HUES64 (cell line): ENCODE data around the gene KLK2.

Source experiments
- H3K27ac ChIP-seq: 2 replicates; pipeline ENCODE4 v1.7.0; 2013; ENCODE audit warnings: low read depth, low read length, inconsistent platforms
- H3K27me3 ChIP-seq: 2 replicates; pipeline ENCODE4 v1.6.1; 2013; ENCODE audit warnings: mild to moderate bottlenecking, low read length; ENCODE audit not compliant: insufficient read depth
- H3K36me3 ChIP-seq: 2 replicates; pipeline ENCODE4 v1.6.1; 2013; ENCODE audit warnings: mild to moderate bottlenecking, low read length; ENCODE audit not compliant: insufficient read depth
- H3K4me1 ChIP-seq: 2 replicates; pipeline ENCODE4 v1.6.1; 2013; ENCODE audit warnings: mild to moderate bottlenecking, low read length, moderate library complexity; ENCODE audit not compliant: insufficient read depth
- H3K4me3 ChIP-seq: 2 replicates; pipeline ENCODE4 v1.5.1; 2013; ENCODE audit warnings: mild to moderate bottlenecking, low read length, moderate library complexity
- H3K9ac ChIP-seq: 2 replicates; pipeline ENCODE4 v1.6.1; 2013; ENCODE audit warnings: mild to moderate bottlenecking, low read depth, low read length
- H3K9me3 ChIP-seq: 2 replicates; pipeline ENCODE4 v1.6.1; 2013; ENCODE audit warnings: low read depth, low read length; ENCODE audit not compliant: insufficient read depth
- WGBS: fragments of 150-250, 120-280 bp; methylation state at CpG from one replicate; pipeline ENCODE4 v1.1.7; 2013; ENCODE audit warnings: missing lambda C conversion rate; 5-methylcytosine and 5-hydroxymethylcytosine counted together

Gene KLK2

DNA sequence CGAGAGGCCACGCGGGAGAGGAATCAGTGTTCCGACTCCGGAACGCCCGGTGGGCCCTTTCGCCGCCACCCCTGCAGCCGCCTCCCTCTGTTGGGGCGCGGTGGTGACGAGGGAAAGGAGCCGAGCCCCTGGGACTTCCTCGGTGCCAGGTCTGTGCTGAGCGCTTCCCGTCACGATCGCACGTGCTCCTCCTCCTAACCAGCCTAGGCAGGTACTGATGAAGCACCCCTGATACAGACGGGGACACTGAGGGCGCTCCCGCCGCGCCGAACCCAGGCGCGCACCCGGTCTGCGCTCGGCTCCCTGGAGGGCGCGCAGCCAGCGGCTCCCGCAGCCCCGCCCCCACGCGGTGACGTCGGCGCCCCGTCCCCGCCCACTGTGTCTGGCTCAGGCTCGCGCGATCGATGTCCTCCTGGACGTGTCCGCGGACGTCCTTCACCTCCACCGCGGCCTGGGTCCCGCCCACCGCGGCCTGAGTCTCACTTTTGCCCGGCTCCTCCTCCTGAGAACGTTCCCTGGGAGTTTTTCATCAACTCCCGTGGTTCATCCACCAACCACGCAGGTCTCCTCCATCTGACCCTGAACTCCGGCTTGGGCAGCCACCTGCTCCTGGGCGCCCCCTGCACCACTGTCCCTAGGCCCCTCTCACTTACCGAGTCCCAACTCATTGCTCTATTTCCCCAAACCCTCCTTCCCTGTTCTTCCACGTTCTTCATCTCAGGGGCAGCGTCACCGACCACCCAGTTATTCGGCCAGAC lies 37.3 kb upstream of the KLK2 start:
- peak overlapping the region; percentile 75 for H3K4me3 ChIP-seq
- H3K9ac ChIP-seq, result peak overlapping the region; percentile 56
- no peaks in the 10 kb centered on the region for H3K36me3 ChIP-seq
- H3K4me1 ChIP-seq, result no peaks in the 10 kb centered on the region
- WGBS, result 7% methylated on average over 67 of the region's 67 CpGs
- H3K9me3 ChIP-seq, result no peaks in the 10 kb centered on the region
- peaks cover 36% of the 10 kb centered on the region for H3K27me3 ChIP-seq
- H3K27ac ChIP-seq, result no peak overlapping the region

GRCh38 chr19:50836543-50837195 lies 36.6 kb upstream of the KLK2 start:
- H3K9ac ChIP-seq, result no peak overlapping the region; the same call in 1 of the 2 replicates
- no peaks in the 10 kb centered on the region for H3K36me3 ChIP-seq
- H3K4me1 ChIP-seq, result no peaks in the 10 kb centered on the region
- 66% methylated on average over 19 of the region's 19 CpGs for WGBS
- no peaks in the 10 kb centered on the region for H3K9me3 ChIP-seq
- H3K4me3 ChIP-seq, result peak overlapping the region; percentile 75; the same call in 1 of the 2 replicates
- H3K27me3 ChIP-seq, result peaks cover 39% of the 10 kb centered on the region
- no peak overlapping the region for H3K27ac ChIP-seq

- H3K27me3 ChIP-seq, result peaks cover 45% of the 10 kb centered on the region
- H3K4me3 ChIP-seq, result no peak overlapping the region
- no peaks in the 10 kb centered on the region for H3K4me1 ChIP-seq
- 90% methylated on average over 10 of the region's 10 CpGs for WGBS
- H3K36me3 ChIP-seq, result no peaks in the 10 kb centered on the region
- H3K9ac ChIP-seq, result no peak overlapping the region
- H3K27ac ChIP-seq, result no peak overlapping the region
- no peaks in the 10 kb centered on the region for H3K9me3 ChIP-seq
Measured at GRCh38 chr19:50837300-50837699, 35.9 kb upstream of the KLK2 start.

- Histone ChIP-seq H3K27ac (no peak overlapping the region), H3K36me3 (no peaks in the 10 kb centered on the region), H3K9ac (no peak overlapping the region), H3K27me3 (peaks cover 45% of the 10 kb centered on the region), H3K4me1 (no peaks in the 10 kb centered on the region), H3K4me3 (no peak overlapping the region), H3K9me3 (no peaks in the 10 kb centered on the region)
- 24% methylated on average over 6 of the region's 6 CpGs for WGBS
Measured at GRCh38 chr19:50838239-50838638, 35.0 kb upstream of the KLK2 start.

DNA sequence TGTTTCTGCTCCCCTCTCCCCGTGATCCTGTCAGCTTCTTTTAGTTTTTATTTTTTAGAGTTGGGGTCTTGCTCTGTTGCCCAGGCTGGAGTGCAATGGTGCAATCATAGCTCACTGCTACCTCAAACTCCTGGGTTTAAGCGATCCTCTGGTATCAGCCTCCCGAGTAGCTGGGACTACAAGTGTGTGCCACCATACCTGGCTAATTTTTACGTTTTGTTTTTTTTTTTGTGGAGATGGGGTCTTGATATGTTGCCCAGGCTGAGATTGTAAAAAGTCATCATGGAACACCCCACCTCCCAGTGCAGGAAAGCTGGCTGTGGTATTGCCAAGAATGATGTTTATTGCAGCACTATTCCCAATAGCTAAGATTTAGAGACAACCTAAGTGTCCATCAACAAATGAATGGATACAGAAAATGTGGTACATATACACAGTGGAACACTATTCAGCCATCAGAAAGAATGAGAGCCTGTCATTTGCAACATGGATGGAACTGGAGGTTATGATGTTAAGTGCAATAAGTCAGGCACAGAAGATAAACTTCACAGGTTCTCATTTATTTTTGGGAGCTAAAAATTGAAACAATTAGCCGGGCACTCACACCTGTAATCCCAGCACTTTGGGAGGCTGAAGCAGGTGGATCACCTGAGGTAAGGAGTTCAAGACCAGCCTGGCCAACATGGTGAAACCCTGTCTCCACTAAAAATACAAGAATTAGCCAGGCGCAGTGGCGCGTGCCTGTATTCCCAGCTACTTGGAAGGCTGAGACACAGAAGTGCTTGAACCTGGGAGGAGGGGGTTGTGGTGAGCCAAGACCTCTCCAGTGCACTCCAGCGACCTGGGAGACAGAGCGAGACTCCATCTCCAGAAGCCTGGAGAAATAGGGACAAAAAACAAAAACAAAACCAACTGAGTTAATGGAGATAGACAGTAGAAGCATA lies 33.3 kb upstream of the KLK2 start:
- WGBS, result 70% methylated on average over 9 of the region's 10 CpGs
- Histone ChIP-seq H3K4me3 (no peak overlapping the region), H3K9me3 (no peaks in the 10 kb centered on the region), H3K27ac (no peak overlapping the region), H3K4me1 (no peaks in the 10 kb centered on the region), H3K36me3 (no peaks in the 10 kb centered on the region), H3K27me3 (peaks cover 51% of the 10 kb centered on the region), H3K9ac (no peak overlapping the region)

- no peak overlapping the region for H3K9ac ChIP-seq
- no peaks in the 10 kb centered on the region for H3K36me3 ChIP-seq
- H3K4me1 ChIP-seq, result no peaks in the 10 kb centered on the region
- WGBS, result 82% methylated on average over 4 of the region's 6 CpGs
- peaks cover 29% of the 10 kb centered on the region for H3K27me3 ChIP-seq
- H3K9me3 ChIP-seq, result no peaks in the 10 kb centered on the region
- H3K27ac ChIP-seq, result no peak overlapping the region
- no peak overlapping the region for H3K4me3 ChIP-seq
Measured at GRCh38 chr19:50842130-50842529, 31.1 kb upstream of the KLK2 start.

GRCh38 chr19:50843205-50843604 lies 30.0 kb upstream of the KLK2 start:
- WGBS, result 100% methylated on average over 2 of the region's 2 CpGs
- Histone ChIP-seq H3K36me3 (no peaks in the 10 kb centered on the region), H3K27me3 (peaks cover 25% of the 10 kb centered on the region), H3K4me1 (no peaks in the 10 kb centered on the region), H3K9ac (no peak overlapping the region), H3K27ac (no peak overlapping the region), H3K4me3 (no peak overlapping the region), H3K9me3 (no peaks in the 10 kb centered on the region)

DNA sequence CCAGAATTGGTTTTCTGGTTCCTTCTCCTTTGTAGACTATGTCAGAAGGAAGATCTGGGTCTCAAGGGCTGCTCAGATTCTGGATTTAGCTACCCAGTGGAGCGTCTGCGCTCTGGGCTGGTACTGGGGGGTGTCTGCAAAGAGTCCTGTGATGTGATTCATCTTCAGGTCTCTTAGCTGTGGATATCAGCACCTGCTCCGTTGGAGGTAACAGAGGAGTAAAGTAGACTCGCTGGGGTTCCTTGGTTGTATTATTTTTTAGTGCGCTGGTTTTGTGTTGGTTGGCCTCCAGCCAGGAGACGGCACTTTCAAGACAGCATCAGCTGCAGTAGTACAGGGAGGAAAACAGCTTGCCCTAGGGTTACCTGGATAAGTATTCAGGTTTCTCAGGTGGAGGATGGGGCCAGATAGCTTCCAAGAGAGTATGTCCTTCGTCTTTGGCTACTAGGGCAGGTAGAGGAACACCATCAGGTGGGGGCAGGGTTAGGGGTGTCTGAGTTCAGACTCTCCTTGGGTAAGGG lies 29.5 kb upstream of the KLK2 start:
- Histone ChIP-seq H3K27me3 (peaks cover 25% of the 10 kb centered on the region), H3K4me3 (no peak overlapping the region), H3K4me1 (no peaks in the 10 kb centered on the region), H3K9me3 (no peaks in the 10 kb centered on the region), H3K36me3 (no peaks in the 10 kb centered on the region), H3K9ac (no peak overlapping the region), H3K27ac (no peak overlapping the region)
- 66% methylated on average over 7 of the region's 7 CpGs for WGBS

- H3K27me3 ChIP-seq, result peaks cover 25% of the 10 kb centered on the region
- H3K36me3 ChIP-seq, result no peaks in the 10 kb centered on the region
- 35% methylated on average over 8 of the region's 8 CpGs for WGBS
- H3K27ac ChIP-seq, result no peak overlapping the region
- no peaks in the 10 kb centered on the region for H3K9me3 ChIP-seq
- no peak overlapping the region for H3K4me3 ChIP-seq
- H3K4me1 ChIP-seq, result no peaks in the 10 kb centered on the region
- H3K9ac ChIP-seq, result no peak overlapping the region
Measured at GRCh38 chr19:50844296-50844935, 28.8 kb upstream of the KLK2 start.

DNA sequence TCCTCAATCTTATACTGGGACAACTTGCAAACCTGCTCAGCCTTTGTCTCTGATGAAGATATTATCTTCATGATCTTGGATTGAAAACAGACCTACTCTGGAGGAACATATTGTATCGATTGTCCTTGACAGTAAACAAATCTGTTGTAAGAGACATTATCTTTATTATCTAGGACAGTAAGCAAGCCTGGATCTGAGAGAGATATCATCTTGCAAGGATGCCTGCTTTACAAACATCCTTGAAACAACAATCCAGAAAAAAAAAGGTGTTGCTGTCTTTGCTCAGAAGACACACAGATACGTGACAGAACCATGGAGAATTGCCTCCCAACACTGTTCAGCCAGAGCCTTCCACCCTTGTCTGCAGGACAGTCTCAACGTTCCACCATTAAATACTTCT lies 22.5 kb upstream of the KLK2 start:
- Histone ChIP-seq H3K9ac (no peak overlapping the region), H3K27me3 (no peaks in the 10 kb centered on the region), H3K4me1 (no peaks in the 10 kb centered on the region), H3K9me3 (0 out of 2 replicates have a peak, but pooled peaks cover 10% of the 10 kb centered on the region), H3K4me3 (no peak overlapping the region), H3K27ac (no peak overlapping the region), H3K36me3 (no peaks in the 10 kb centered on the region)
- WGBS, result 70% methylated on average over 3 of the region's 3 CpGs
